GM19438 (cell line): Measurements from ENCODE around the gene CTIF.

Source experiments
- ATAC-seq: cut with Tn5 transposase; IDR thresholded peaks from one replicate; pipeline ENCODE4 v1.9.1; 2021; ENCODE audit warnings: low read depth; ENCODE audit not compliant: unreplicated experiment

CTIF gene

DNA sequence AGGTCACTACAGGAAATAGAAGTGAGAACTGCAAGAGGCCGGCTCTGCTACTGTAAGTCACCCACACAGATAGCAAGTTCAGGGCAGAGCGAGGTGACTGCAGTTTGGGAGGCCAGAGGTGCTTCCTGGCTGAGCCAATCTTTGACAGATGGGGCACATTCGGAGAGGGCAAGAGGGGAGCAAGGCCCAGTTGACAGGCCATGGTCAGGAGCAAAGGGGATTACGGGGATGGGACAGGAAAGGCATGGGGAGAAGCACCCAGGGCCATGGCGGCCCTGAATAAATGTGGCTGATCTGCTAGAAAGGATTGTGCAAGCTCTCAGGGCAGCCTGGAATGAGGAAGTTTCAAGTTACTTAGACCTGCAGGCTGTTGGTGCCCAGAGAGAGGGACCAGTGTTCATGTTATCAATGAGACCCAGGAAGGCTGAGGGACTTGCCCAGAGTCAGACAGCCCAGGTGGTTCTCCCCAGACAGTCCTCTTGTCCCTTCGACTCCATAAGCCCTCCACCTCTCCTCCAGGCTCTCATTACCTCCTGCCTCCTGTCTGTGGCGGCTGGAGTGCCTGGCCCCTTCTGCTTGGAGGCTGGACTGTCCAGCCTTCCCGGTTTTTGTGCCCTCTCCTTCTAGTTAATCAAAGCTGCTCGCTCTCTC, 123.3 kb downstream of the CTIF start:
- no peak for ATAC-seq

GRCh38 chr18:48663096-48663930, 124.5 kb downstream of the CTIF start:
- no peak for ATAC-seq

DNA sequence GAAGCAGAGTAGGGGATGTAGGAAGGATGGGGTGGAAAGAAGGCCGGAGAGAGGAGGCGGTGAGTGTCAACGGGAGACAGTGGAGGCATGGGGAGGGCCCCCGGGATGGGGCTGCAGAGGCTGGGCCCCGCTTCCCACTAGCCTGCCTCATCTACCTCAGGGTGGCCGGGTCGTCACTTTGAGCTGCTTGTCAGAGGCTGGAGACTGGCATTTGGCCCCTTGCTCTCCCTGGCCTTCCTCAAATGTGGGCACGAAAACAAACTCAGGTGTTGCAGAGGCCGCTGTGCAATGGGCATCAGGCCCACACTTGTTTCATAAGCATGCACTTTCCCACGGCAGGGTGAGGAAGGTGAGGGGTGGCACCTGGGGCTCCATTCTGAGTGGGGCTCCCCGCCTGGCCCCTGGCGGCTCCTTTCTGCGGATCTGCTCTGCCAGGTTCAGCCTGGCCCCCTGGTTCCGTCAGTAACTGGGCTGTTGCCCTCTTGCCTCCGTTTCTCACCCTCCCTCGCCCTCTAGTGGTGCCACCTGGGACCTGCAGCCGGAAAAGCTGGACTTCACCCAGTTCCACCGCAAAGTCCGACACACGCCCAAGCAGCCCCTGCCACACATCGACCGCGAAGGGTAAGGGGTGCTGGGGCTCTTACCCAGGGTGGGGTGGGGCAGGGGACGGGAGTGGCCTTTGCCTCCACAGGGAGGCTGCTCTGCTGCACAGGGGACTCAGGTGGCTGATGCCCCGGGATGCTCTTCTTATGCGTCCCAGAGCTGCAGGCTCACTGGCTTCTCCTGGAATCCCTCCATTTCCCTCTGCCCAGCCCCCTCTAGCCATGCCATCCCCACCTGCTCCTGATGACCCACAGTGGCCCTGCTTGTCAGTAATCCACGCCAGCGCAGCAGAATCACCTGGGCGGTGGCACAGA, 125.4 kb downstream of the CTIF start:
- ATAC-seq, result no peak

DNA sequence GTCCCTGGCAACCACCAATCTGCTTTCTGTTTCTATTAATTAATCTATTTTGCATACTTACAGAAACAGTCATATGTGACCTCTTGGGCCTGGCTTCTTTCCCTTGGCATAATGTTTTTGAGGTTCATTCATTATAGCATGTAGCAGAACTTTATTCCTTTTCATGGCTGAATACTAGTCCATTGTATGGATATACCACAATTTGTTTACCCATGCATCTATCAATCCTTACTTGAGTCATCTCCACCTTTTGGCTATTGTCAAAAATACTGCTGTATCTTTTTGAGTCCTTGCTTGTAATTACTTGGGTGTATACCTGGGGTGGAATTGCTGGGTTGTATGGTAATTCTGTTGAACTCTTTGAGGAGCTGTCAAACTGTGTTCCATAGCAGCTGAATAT, 126.8 kb downstream of the CTIF start:
- no peak for ATAC-seq

GRCh38 chr18:48666613-48667012, 127.8 kb downstream of the CTIF start:
- no peak for ATAC-seq

DNA sequence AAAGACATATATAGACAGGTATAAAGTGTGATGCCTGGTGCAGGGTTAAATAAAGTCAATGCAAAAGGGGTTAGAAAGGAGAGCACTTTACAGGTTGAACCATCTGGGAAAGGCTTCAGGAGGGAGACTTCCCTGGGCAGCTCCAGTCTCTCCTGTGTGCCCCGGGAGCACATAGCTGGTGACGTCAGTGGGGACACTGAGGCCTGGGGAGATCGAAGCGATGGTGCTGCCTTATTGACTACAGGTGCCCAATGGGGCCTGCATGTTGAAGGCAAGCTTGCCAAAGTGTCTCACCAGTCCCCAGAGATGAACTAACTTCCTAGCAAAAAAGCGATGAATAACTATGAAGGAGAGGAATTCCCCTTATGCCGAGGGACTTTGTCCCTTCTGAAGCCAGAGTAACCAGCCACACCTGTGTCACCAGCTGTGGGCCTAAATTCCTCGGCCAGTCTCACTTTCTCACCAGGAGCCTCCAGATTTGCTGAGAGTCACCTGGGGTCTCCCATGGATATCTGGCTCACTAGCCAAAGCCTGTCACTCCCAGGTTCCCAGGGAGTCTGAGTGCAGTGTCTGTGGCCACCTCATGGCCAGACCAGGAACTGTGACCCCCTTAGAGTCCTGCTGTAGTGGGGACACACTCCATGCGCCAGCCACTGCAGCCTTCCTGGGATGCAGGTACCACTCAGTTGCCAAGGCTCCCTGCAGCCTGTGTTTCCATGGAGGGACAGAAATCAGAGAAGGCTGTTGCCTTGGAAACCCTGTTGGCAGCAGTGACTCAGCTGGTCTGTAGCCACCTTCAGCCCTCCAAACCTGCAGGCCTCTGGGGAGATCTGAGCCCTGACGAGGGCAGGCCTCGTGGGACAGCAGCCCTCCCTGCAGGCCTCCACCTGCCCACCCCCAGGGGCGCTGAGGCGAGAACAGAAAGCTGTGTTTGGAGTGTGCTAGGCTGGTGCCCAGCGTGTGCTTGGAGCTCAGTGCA, 128.7 kb downstream of the CTIF start:
- ATAC-seq, result no peak

DNA sequence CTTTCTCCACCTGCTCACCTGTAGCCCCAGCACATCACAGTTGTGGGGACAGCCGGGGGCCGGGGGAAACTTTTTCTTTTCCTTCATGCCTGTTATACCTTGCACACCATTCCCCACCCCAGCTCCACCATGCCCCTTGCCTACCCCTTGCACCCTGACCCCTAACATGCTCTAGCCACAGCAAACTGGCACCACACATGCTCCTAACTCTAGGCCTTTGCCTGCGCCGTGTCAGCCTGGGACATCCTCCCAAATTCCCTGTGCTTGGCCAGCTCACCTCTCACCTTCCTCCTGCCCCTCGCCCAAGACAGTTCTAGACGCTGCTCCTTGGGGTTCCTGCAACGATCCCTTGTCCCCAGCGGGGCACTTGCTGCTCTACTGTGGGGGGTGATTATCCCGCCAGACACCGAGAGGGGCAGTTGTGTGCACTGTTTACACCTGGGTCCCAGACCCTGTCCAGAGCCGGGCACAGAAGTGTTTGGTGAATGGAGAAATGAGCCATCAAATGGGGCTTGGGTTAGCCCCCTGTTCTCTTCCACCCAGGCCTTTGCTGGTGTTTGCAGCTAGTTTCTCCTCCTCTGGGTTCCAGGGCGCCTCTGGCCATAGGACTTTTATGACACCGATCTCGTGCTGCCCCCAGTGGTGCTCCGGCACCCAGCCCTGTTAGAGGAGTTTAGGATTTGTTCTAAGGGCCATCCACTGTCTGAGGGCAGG, 129.8 kb downstream of the CTIF start:
- no peak for ATAC-seq

DNA sequence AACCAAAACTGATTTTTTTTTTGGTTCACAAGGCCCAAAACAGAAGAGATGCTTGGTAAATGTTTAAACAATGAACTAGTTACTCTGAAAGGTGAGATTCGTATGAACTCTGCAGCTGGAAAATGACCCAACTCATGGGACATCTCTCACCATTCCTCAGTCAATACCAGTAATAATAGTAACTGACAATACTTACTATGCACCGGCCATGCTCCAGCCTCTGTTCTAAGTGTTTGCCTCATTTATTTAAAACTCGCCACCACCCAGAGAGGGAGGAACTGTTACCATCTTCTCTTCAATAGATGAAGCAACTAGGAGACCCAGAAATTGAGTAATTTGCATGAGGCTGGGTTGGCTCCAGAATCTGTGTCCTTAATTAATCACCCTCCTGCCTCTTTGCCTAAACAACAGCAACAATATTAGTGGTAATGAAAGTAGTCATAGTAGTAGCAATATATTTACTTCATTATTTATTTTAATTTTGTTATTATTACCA, 130.4 kb downstream of the CTIF start:
- no peak for ATAC-seq

DNA sequence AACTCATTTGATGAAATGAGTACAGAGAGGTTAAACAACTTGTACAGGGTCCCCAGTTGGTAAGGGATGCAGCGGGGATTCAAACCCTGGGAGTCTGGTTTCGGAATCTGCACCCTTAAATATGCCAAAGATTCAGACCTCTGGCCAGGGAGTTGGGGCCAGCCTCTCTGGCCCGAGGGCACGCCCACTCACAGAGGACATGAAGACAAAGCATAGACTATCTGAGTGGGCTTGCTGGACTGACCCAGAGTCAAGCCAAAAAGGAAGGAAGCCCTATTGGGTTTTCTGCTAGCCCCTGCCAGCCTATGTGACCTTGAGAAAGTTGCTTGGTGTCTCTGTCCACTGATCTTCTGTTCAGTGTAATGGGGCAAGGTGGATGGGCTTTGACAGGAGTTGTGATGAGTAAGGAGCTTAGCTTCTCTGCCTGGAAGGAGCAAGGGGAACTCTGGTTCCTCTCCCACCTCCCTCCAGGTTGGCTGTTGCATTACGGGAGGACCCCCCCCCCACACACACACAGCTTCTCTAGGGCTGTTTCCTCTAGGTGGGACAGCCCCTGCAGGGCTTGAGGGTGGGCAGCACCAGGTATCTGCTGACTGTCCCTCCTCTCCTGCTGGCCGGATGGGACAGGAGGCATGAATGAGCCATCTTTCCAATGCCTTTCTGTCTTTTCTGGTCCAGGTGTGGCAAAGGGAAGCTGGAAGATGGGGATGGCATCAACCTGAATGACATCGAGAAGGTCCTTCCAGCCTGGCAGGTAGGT, 131.3 kb downstream of the CTIF start:
- no peak for ATAC-seq

GRCh38 chr18:48670751-48671560, 132.1 kb downstream of the CTIF start:
- ATAC-seq, result no peak

GRCh38 chr18:48671561-48671945, 132.7 kb downstream of the CTIF start:
- no peak for ATAC-seq

- no peak for ATAC-seq
Observed at GRCh38 chr18:48672671-48673340, 134.0 kb downstream of the CTIF start.

DNA sequence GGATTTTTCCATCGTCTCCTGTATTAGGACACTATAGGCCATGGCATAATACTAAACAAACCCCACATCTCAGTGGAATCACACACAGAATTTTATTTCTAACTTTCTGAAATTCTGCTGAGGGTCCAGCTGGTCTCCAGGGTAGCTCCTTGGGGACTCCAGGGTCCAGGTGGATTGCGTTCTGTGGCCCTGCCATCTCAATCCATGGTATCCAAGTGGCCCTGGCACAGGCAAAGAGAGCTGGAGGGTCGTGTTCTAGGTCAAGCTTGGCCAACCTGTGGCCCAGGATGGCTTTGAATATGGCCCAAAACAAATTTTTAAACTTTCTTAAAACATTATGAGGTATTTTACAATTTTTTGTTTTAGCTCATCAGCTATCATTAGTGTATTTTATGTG, 134.6 kb downstream of the CTIF start:
- ATAC-seq, result no peak

DNA sequence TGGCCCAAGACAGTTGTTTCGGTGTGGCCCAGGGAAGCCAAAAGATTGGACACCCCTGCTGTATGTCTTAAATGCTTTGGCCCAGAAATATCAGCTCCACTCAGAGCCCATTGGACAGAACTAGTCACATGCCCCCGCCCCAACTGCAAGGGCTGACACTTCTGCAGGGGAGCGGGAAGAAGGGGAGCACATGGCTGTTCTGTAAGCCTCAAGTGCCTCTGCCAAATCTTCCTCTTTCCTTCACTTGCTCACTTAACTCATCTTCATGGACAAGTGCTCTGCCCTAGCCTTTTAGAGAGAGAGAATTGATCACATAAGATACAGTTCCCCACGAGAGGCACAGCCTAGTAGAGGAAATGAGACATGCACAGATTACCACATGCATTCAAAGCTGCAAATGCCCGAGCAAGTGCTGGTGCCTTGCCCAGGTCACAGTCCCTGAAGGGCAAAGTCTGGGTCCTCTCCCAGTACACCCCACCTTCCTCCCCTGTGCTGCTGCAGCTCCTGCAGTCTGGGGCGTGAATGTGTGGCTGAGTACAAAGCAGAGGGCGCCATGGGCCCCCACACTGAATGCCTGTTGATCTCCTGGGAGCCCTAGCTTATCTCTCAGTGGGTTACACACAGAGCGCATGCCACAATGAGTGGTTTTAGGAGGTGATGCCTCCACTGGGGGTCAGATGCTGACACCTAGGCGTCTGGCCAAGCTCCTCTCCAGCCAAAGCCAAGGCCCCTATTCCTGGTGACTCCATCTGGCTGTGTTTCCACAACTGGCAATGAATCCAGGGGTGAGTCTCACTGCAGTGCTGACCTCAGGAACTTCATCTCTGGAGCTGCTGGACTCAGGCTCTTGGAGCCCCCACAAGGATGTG, 135.3 kb downstream of the CTIF start:
- ATAC-seq, result no peak

- no peak for ATAC-seq
Observed at GRCh38 chr18:48674758-48675351, 136.0 kb downstream of the CTIF start.

GRCh38 chr18:48675352-48675761, 136.5 kb downstream of the CTIF start:
- peak; percentile 69 for ATAC-seq
